Adrenal gland (tissue), 5 donors: ENCODE results near the gene SYPL2.

Source experiments
- POLR2A ChIP-seq, 2 donors: fragments of 450-650 bp; IDR thresholded peaks; one replicate each; pipeline ENCODE4 v1.6.1; 2017; ENCODE audit warnings: antibody characterized with exemption in 2 of 2, mild to moderate bottlenecking in 2 of 2, moderate library complexity in 1 of 2
- TF ChIP-seq, protein P1 (sequence below), 6 experiments: fragments of 450-650 bp in 4 of 6; fragments of 200-600 bp in 2 of 6; sonication (generic) in 1 of 6; IDR thresholded peaks; 1 replicate in 5 of 6; 2 replicates in 1 of 6; pipeline versions ENCODE4 v1.5.1 to v1.8.0; 2016 to 2021; ENCODE audit warnings: antibody characterized with exemption in 6 of 6, mild to moderate bottlenecking in 2 of 6, moderate library complexity in 1 of 6
- donor health status: DM: no; HTN: no; CAD: no.

DNA sequence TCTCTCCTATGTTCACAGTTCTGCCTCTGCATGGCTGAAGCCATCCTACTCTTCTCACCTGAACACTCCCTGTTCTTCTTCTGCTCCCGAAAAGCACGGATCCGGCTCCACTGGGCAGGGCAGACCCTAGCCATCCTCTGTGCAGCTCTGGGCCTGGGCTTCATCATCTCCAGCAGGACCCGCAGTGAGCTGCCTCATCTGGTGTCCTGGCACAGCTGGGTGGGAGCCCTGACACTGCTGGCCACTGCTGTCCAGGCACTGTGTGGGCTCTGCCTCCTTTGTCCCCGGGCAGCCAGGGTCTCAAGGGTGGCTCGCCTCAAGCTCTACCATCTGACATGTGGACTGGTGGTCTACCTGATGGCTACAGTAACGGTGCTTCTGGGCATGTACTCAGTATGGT is 29.4 kb downstream of the SYPL2 start:
- TF ChIP-seq, protein P1, sequence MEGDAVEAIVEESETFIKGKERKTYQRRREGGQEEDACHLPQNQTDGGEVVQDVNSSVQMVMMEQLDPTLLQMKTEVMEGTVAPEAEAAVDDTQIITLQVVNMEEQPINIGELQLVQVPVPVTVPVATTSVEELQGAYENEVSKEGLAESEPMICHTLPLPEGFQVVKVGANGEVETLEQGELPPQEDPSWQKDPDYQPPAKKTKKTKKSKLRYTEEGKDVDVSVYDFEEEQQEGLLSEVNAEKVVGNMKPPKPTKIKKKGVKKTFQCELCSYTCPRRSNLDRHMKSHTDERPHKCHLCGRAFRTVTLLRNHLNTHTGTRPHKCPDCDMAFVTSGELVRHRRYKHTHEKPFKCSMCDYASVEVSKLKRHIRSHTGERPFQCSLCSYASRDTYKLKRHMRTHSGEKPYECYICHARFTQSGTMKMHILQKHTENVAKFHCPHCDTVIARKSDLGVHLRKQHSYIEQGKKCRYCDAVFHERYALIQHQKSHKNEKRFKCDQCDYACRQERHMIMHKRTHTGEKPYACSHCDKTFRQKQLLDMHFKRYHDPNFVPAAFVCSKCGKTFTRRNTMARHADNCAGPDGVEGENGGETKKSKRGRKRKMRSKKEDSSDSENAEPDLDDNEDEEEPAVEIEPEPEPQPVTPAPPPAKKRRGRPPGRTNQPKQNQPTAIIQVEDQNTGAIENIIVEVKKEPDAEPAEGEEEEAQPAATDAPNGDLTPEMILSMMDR (IDR thresholded peaks at IDR 0.05), result no peak
- no peak for TF ChIP-seq POLR2A (IDR thresholded peaks at IDR 0.05)
